Measurements from ENCODE around the gene FBXO24. TPM values are rescaled to one million over a fixed set of nuclear protein-coding genes. Genes with fewer than 3 reads are reported as not detected.

Gene FBXO24
- polyA plus RNA-seq, 3 donors, result 0.16 to 0.52 (median 0.45) TPM

GRCh38 chr7:100606313-100606712, 20.2 kb downstream of the FBXO24 start:
- 88 to 94% (median 90%) methylated on average over 12 of the region's 12 CpGs for WGBS, 3 donors
- no peak overlapping the region for H3K27ac ChIP-seq (ENCODE audit: low read depth, low read length)

- H3K27ac ChIP-seq (ENCODE audit: low read depth, low read length), result no peak overlapping the region
- WGBS, 3 donors, result 91 to 93% (median 92%) methylated on average over 7 to 8 of the region's 8 CpGs
These were observed 21.0 kb downstream of the FBXO24 start for GRCh38 chr7:100607111-100607510.

- H3K27ac ChIP-seq (ENCODE audit: low read depth, low read length), result no peak overlapping the region
- WGBS, 3 donors, result 89 to 94% (median 89%) methylated on average over 5 of the region's 5 CpGs
These were observed 23.8 kb downstream of the FBXO24 start for GRCh38 chr7:100609958-100610357.

- H3K27ac ChIP-seq (ENCODE audit: low read depth, low read length), result peak within 1 kb of the TSS; percentile 33
- WGBS, 3 donors, result 0 to 1% (median 0%) methylated on average over 54 to 61 of the region's 61 CpGs
These were observed 26.0 kb downstream of the FBXO24 start, which contains the start of gene MOSPD3 for GRCh38 chr7:100611983-100612729. Gene MOSPD3 (plus strand): TSS chr7:100612540. CDS start chr7:100612792, 252 bp downstream.

- no peak overlapping the region for H3K27ac ChIP-seq (ENCODE audit: low read depth, low read length)
- WGBS, 3 donors, result 4 to 6% (median 5%) methylated on average over 23 to 29 of the region's 29 CpGs
These were observed 26.7 kb downstream of the FBXO24 start for GRCh38 chr7:100612730-100613390.

GRCh38 chr7:100613412-100614175, 27.5 kb downstream of the FBXO24 start:
- 85 to 94% (median 85%) methylated on average over 13 of the region's 13 CpGs for WGBS, 3 donors
- H3K27ac ChIP-seq (ENCODE audit: low read depth, low read length), result no peak overlapping the region

DNA sequence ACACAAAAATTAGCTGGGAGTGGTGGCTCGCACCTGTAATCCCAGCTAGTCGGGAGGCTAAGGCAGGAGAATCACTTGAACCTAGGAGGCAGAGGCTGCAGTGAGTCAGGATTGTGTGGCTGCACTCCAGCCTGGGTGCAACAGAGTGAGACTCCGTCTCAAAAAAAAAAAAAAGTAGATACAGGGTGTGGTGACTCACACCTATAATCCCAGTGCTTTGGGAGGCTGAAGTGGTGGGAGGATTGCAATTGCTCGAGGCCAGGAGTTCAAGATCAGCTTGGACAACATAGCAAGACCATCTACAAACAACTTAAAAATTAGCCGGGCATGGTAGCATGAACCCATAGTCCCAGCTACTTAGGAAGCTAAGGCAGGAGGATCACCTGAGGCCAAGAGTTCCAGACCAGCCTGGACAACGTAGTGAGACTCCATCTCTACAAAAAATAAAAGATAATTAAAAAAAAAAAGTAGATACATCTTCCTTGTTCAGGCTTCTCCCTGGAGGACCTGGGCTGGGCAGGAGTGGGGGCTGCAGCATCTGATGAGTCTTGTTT, 28.3 kb downstream of the FBXO24 start:
- H3K27ac ChIP-seq (ENCODE audit: low read depth, low read length), result no peak overlapping the region
- WGBS, 3 donors, result 79 to 96% (median 80%) methylated on average over 6 of the region's 6 CpGs

DNA sequence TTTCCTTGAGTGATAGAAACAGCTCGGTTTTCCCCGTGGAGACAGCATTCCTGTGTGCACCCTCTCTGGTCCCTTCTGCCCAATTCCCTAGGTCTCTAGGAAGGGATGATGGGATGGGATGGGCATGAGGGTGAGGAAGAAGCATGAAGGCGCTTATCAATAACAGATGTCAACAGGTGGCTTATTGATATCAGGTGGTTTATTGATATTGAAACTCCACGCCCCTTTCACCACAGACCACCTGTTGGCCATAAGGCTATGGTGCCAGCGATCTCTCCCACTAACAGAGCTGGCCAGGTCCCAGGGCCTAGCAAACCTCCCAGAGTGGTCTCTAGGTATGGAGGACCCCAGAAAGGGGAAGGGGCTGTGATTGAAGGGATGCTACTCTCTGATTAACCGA, 34.1 kb downstream of the FBXO24 start:
- H3K27ac ChIP-seq (ENCODE audit: low read depth, low read length), result no peak overlapping the region
- 92 to 95% (median 95%) methylated on average over 6 of the region's 6 CpGs for WGBS, 3 donors

- H3K27ac ChIP-seq (ENCODE audit: low read depth, low read length), result no peak overlapping the region
- WGBS, 3 donors, result 94 to 97% (median 95%) methylated on average over 23 of the region's 23 CpGs
These were observed 34.7 kb downstream of the FBXO24 start for GRCh38 chr7:100620804-100621203.

- 54 to 83% (median 83%) methylated on average over 8 of the region's 8 CpGs for WGBS, 3 donors
- H3K27ac ChIP-seq (ENCODE audit: low read depth, low read length), result no peak overlapping the region
These were observed 35.4 kb downstream of the FBXO24 start for GRCh38 chr7:100621554-100621953.

DNA sequence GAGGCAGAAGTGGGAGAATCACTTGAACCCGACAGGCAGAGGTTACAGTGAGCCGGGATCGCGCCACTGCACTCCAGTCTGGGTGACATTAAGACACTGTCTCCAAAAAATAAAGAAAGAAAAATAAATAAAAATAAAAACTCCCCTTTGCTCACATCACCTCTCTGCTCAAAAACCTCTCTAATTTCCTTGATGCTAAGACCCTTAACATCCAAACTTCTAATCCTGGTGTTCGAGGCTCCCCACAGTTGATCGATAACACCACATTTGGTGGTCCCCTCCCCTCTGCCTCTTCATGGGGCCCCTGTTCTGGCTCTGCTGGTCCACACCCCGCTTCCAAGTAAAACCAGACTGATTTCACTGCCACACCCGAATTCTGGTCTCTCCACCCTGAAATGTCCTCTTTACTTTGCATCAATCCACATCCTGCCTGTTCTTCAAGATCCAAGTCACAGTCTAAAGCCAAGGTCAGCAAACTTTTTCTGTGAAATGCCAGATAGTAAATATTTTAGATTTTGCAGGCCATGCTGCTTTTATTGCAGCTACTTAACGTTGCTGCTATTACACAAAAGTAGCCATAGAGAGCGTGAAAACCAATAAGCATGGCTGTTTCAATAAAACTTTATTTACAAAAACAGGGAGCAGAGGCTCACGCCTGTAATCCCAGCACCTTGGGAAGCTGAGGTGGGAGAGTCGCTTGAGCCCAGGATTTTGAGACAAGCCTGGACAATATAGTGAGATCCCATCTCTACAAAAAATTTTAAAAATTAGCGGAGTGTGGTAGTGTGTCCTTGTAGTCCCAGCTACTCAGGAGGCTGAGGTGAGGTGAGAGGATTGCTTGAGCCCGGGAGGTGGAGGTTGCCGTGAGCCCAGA, 38.1 kb downstream of the FBXO24 start:
- 81 to 90% (median 82%) methylated on average over 15 of the region's 15 CpGs for WGBS, 3 donors
- no peak overlapping the region for H3K27ac ChIP-seq (ENCODE audit: low read depth, low read length)

DNA sequence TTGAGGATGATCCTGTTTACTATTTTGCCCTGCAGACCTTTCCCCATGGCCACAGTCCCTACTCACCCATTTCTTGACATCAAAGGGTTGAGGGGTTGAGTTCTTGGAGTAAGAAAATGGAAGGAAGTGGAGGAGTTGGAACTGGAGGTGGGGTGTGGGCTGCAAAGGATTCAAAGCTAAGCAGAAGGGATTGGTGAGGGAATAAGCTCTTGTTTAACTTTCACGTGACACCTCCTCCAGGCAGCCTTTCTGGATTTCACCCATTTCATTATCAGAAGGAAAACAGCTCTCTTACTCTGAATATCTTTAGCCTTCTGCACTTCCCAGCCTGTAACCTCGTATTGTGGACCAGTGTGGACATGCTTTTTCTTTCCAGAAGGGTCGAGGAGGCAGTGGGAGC, 39.9 kb downstream of the FBXO24 start:
- no peak overlapping the region for H3K27ac ChIP-seq (ENCODE audit: low read depth, low read length)
- WGBS, 3 donors, result 13 to 56% (median 18%) methylated on average over 3 of the region's 3 CpGs

DNA sequence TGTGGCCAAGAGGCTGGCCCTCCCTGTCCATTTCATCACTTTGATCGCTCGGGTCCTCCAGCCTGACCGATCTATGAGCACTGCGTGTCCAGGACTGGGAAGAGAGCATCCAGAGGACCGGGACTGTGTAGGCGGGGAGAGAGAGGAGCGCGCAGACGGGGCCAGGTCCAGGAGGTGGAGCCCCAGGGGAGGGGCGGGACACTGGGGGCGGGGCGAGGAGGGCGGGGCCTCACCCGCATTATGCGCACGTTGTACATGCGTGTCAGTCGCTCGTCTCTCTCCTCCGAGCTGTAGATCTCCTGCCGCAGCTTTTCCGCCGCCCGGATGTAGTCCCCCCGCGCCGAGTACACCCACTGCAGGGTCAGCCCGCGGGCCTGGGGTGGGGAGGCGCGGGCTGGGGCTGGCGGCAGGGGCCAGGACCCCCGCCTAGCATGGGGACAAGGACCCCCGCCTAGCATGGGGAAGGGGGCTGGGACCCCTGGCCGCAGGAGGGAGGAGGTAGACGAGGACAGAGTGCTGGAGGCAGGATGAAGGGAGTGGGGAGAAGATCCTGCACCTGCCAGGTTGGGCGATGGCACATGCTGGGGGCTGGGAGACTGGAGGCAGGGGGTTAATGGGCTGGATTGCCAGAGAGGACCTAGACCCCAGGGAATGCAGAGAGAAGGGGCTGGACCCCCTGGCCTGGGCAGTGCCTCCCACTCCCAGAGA, 40.6 kb downstream of the FBXO24 start:
- no peak overlapping the region for H3K27ac ChIP-seq (ENCODE audit: low read depth, low read length)
- WGBS, 3 donors, result 3 to 31% (median 5%) methylated on average over 32 to 37 of the region's 37 CpGs

- no peak overlapping the region for H3K27ac ChIP-seq (ENCODE audit: low read depth, low read length)
- WGBS, 3 donors, result 82 to 90% (median 84%) methylated on average over 20 to 21 of the region's 21 CpGs
These were observed 41.1 kb downstream of the FBXO24 start for GRCh38 chr7:100627238-100627549.

- 77 to 85% (median 84%) methylated on average over 11 of the region's 11 CpGs for WGBS, 3 donors
- no peak overlapping the region for H3K27ac ChIP-seq (ENCODE audit: low read depth, low read length)
These were observed 43.1 kb downstream of the FBXO24 start for GRCh38 chr7:100629117-100629716.

GRCh38 chr7:100630066-100630465, 43.9 kb downstream of the FBXO24 start:
- 88 to 93% (median 92%) methylated on average over 4 of the region's 4 CpGs for WGBS, 3 donors

More at GRCh38 chr7:100630066-100630465, 43.9 kb downstream of the FBXO24 start:
- H3K27ac ChIP-seq (ENCODE audit: low read depth, low read length), result no peak overlapping the region
